Activated CD4-positive, alpha-beta T cell treated with anti-CD3 and anti-CD28 coated beads for 36 hours (primary cell): Measurements from ENCODE around the gene KY. TPM values are rescaled to one million over a fixed set of nuclear protein-coding genes. Genes with fewer than 3 reads are reported as not detected.

Experiments
- ATAC-seq: fragments of 200-7000 bp; cut with Tn5 transposase; one replicate; pipeline ENCODE4 v1.10.0; 2021; ENCODE audit warnings: mild to moderate bottlenecking, moderate library complexity
- CTCF ChIA-PET: fragments of 350-600 bp; sonication (Branson Sonifier 250); formaldehyde crosslinking; loops from one replicate; lab custom pipeline; 2021; ENCODE audit warnings: antibody characterized with exemption; lab: Charles Lee
- POLR2A ChIA-PET: fragments of 350-600 bp; sonication (Branson Sonifier 250); formaldehyde crosslinking; loops from one replicate; lab custom pipeline; 2021; ENCODE audit warnings: antibody characterized with exemption, inconsistent platforms; lab: Charles Lee
- DNase-seq: peaks from one replicate; pipeline ENCODE4 v3.0.0-alpha.2; 2020
- H3K27ac Mint-ChIP-seq: one replicate; pipeline ENCODE4 v1.8.0; 2021; ENCODE audit warnings: mixed read lengths
- H3K27me3 Mint-ChIP-seq: one replicate; pipeline ENCODE4 v1.8.0; 2021; ENCODE audit warnings: mixed read lengths
- H3K36me3 Mint-ChIP-seq: one replicate; pipeline ENCODE4 v1.8.0; 2021; ENCODE audit warnings: low read depth, mixed read lengths
- H3K4me1 Mint-ChIP-seq: one replicate; pipeline ENCODE4 v1.8.0; 2021; ENCODE audit warnings: mixed read lengths
- H3K4me3 Mint-ChIP-seq: one replicate; pipeline ENCODE4 v1.8.0; 2021; ENCODE audit warnings: mild to moderate bottlenecking, moderate library complexity, mixed read lengths
- H3K9me3 Mint-ChIP-seq: one replicate; pipeline ENCODE4 v1.8.0; 2021; ENCODE audit warnings: low read depth, mixed read lengths
- intact Hi-C, 2 experiments: fragments of 100-400 bp; cut with DNase I in 1 of 2; cut with micrococcal nuclease in 1 of 2; formaldehyde crosslinking; loops; one replicate each; pipeline versions ENCODE4 v1.14.2 to v1.15.1; 2022 to 2024; cut with DNase I, micrococcal nuclease
- total RNA-seq, 2 experiments: library from RNA; stranded (reverse); gene quantifications; one replicate each; pipeline ENCODE4 v1.2.3, GENCODE V29; 2021

The KY gene
- total RNA-seq, 2 experiments from 2014 or later = not detected

DNA sequence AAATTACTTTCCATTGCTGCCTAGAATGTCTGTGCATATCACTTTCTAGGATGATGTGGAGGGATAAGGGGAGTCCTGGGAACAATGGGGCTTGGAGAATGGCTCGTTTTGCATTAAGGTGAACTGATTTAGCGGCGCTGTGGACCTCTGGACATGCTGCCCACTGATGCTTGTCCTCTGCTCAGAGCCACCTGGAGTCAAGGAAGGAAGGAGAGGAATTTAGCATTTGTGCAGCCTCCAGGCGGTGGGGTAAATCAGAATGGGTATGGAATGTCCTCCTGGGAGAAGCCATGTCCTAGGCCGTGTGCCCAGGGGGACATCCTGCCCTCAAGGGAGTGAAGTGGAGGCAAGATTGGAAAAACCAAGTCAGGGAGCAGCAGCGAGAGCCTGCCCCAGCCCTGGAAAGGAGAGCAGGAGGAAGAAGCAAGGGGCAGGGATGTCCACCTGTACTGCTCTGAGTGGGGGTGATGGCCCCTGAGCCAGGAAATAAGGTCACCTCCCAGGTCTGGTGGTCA is 37.8 kb downstream of the KY start:
- Mint-ChIP-seq H3K4me1 (no peaks in the 10 kb centered on the region), H3K27ac (no peak overlapping the region), H3K36me3 (no peaks in the 10 kb centered on the region), H3K9me3 (no peaks in the 10 kb centered on the region), H3K4me3 (no peak overlapping the region), H3K27me3 (peaks cover 2% of the 10 kb centered on the region)
- ChIA-PET CTCF (no interaction called here), POLR2A (interaction anchor here (0.6 kb wide), 1 partner anchor 1401 kb away, joined by 3 read pairs; no protein-coding TSS in a partner anchor)
- intact Hi-C loops = no loop called here
- DNase-seq (no peak), ATAC-seq (no peak)

GRCh38 chr3:134611516-134611915 is 39.3 kb downstream of the KY start:
- intact Hi-C loops = no loop called here
- POLR2A ChIA-PET = no interaction called here
- peaks cover 2% of the 10 kb centered on the region for H3K27me3 Mint-ChIP-seq
- no peaks in the 10 kb centered on the region for H3K9me3 Mint-ChIP-seq
- ATAC-seq (no peak), DNase-seq (no peak)
- no peak overlapping the region for H3K27ac Mint-ChIP-seq
- no peaks in the 10 kb centered on the region for H3K36me3 Mint-ChIP-seq
- H3K4me1 Mint-ChIP-seq = no peaks in the 10 kb centered on the region
- no peak overlapping the region for H3K4me3 Mint-ChIP-seq
- CTCF ChIA-PET = interaction anchor here (1.0 kb wide), 1 partner anchor 11 kb away, joined by 4 read pairs; no protein-coding TSS in a partner anchor

- no peaks in the 10 kb centered on the region for H3K4me1 Mint-ChIP-seq
- ChIA-PET POLR2A (no interaction called here), CTCF (interaction anchor here (1.0 kb wide), 1 partner anchor 10 kb away, joined by 4 read pairs; no protein-coding TSS in a partner anchor)
- DNase-seq (no peak), ATAC-seq (no peak)
- H3K27me3 Mint-ChIP-seq = peaks cover 2% of the 10 kb centered on the region
- H3K4me3 Mint-ChIP-seq = no peak overlapping the region
- H3K27ac Mint-ChIP-seq = no peak overlapping the region
- H3K9me3 Mint-ChIP-seq = no peaks in the 10 kb centered on the region
- intact Hi-C loops = no loop called here
- H3K36me3 Mint-ChIP-seq = no peaks in the 10 kb centered on the region
Observed at GRCh38 chr3:134610432-134611385, 40.1 kb downstream of the KY start.

GRCh38 chr3:134609821-134610431 is 40.9 kb downstream of the KY start:
- Mint-ChIP-seq H3K27ac (no peak overlapping the region), H3K36me3 (no peaks in the 10 kb centered on the region), H3K4me3 (no peak overlapping the region), H3K9me3 (no peaks in the 10 kb centered on the region), H3K27me3 (peaks cover 2% of the 10 kb centered on the region), H3K4me1 (no peaks in the 10 kb centered on the region)
- POLR2A ChIA-PET = no interaction called here
- intact Hi-C loops = loop anchor here in 1 of 2 experiments (10.0 kb wide), 1 partner anchor 145 kb away; no protein-coding TSS in a partner anchor
- ATAC-seq (no peak), DNase-seq (no peak)
- CTCF ChIA-PET = no interaction called here

- Mint-ChIP-seq H3K9me3 (no peaks in the 10 kb centered on the region), H3K27ac (no peak overlapping the region), H3K36me3 (no peaks in the 10 kb centered on the region), H3K27me3 (peaks cover 2% of the 10 kb centered on the region), H3K4me3 (no peak overlapping the region), H3K4me1 (no peaks in the 10 kb centered on the region)
- ATAC-seq (no peak), DNase-seq (no peak)
- intact Hi-C loops = loop anchor here in 1 of 2 experiments (10.0 kb wide), 1 partner anchor 146 kb away; no protein-coding TSS in a partner anchor
- POLR2A ChIA-PET = no interaction called here
- CTCF ChIA-PET = no interaction called here
Observed at GRCh38 chr3:134608771-134609435, 41.9 kb downstream of the KY start.

DNA sequence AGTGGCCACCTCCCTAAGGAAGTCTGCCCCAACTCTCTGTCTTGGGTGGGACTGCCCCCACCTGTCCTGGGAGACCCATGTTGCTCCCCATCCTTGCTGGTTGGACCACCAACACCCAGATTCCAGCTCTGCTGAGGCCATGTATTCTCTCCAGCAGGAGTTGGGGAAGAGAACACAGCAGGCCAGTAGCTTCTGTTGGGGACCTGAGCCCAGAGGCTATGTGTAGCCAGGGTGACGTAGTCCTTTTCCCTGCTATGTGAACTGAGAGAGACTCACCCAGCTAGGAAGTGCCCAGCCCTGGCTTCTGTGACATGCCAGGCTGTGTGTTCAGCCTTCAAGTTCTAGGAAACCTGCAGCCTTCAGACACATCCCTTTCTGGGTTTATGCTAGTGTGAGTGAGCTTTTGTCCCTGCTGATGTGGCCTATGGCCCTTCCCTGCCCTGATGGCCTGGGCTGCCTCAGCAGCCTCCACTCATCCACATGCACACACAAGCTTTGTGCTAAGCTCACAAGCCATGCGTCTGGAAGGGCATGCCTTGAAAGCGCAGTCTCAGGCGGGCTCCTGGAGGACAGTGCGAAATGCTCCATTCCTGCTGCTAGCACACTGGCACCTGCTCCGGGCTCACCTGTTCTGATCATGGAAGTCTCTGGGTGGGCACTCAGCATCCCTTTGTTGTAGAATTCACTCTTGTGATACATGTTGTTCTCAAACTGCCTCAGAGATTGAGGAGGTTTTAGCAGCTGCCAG is 42.6 kb downstream of the KY start:
- Mint-ChIP-seq H3K4me3 (no peak overlapping the region), H3K4me1 (no peaks in the 10 kb centered on the region), H3K27me3 (peaks cover 2% of the 10 kb centered on the region), H3K36me3 (no peaks in the 10 kb centered on the region), H3K9me3 (no peaks in the 10 kb centered on the region), H3K27ac (no peak overlapping the region)
- ChIA-PET POLR2A (interaction anchor here (0.6 kb wide), 1 partner anchor 13 kb away, joined by 3 read pairs; no protein-coding TSS in a partner anchor), CTCF (no interaction called here)
- DNase-seq = no peak
- ATAC-seq = no peak
- intact Hi-C loops = loop anchor here in 1 of 2 experiments (10.0 kb wide), 1 partner anchor 147 kb away; no protein-coding TSS in a partner anchor

- Mint-ChIP-seq H3K27ac (no peak overlapping the region), H3K4me1 (no peaks in the 10 kb centered on the region), H3K27me3 (peaks cover 2% of the 10 kb centered on the region), H3K9me3 (no peaks in the 10 kb centered on the region), H3K36me3 (no peaks in the 10 kb centered on the region), H3K4me3 (no peak overlapping the region)
- intact Hi-C loops = loop anchor here in 1 of 2 experiments (10.0 kb wide), 1 partner anchor 147 kb away; no protein-coding TSS in a partner anchor
- DNase-seq (no peak), ATAC-seq (no peak)
- ChIA-PET POLR2A (interaction anchor here (0.6 kb wide), 1 partner anchor 14 kb away, joined by 3 read pairs; no protein-coding TSS in a partner anchor), CTCF (interaction anchor here (0.6 to 0.7 kb wide), 2 partner anchors 9 to 125 kb away, joined by 3 read pairs; no protein-coding TSS in a partner anchor)
Observed at GRCh38 chr3:134607054-134608022, 43.5 kb downstream of the KY start.

DNA sequence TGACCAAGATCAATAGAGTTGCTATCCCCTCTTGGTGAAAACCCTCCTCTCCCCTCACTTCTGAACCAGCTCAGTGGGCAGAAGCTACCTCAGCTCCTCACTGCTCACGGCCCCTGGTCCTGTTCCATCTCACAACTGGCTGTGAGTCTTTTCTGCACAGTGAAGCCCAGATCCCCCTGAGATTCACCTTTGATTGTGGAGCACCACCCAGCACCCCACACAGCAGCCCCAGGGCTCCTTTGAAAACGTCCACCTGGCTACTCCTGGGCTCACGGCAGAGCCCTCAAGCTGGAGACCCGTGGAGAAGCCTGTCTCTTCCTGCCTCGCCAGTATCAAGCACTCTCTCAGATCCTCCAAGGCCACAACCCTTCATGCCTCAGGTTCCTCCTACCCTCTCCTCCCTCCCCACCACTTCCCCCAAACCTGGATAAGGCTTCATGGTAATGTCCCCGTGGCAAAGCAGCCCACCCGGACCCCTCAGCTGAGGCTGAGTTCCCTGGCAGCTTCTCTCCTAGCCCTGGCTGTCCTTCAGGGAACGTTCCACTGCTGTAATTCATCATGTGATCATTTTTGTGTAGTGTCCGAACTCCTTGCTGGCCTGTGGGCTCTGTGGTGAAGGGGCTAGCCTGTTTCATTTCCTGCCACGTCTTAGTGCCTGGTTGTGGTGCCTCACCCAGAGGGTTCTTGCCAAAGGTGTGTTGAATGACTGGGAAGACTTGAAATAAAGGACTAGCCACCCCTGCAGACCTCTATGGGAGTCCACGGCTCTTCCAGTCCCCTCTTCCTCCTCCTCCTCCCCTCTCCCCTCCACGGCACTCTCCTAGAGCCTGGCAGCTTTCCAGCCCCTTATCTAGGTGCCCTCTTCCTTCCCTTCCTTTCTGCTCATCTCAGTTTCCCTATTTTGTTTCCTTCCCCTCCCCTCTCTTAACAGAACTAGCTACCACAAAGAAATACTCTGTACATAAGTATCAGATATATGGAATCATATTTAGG is 44.5 kb downstream of the KY start:
- ATAC-seq (no peak), DNase-seq (no peak)
- POLR2A ChIA-PET = no interaction called here
- Mint-ChIP-seq H3K27me3 (peaks cover 2% of the 10 kb centered on the region), H3K4me3 (no peak overlapping the region), H3K27ac (no peak overlapping the region), H3K9me3 (no peaks in the 10 kb centered on the region), H3K36me3 (no peaks in the 10 kb centered on the region), H3K4me1 (no peaks in the 10 kb centered on the region)
- intact Hi-C loops = loop anchor here in 1 of 2 experiments (10.0 kb wide), 1 partner anchor 148 kb away; no protein-coding TSS in a partner anchor
- CTCF ChIA-PET = interaction anchor here (0.6 to 0.7 kb wide), 2 partner anchors 8 to 124 kb away, joined by 3 read pairs; no protein-coding TSS in a partner anchor

DNA sequence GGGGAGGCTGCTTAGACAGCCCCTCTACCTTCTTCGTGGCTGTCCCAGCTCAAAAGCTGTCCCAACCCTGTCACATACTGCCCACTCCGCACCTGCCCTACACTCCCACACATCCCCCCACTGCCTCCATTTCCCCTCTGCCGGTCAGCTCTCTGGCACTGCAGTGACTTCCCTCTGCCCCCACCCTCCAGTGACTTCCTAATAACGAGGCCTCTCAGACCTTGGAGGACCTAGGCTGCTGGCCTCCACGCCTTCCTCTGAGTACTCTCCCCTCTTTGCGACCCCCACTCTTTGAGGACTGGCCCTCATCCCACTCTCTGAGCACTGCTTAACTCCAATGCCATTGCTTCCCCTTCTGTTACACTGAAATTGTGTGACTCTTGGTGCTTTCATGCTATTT is 45.3 kb downstream of the KY start:
- ATAC-seq (no peak), DNase-seq (no peak)
- CTCF ChIA-PET = no interaction called here
- peaks cover 4% of the 10 kb centered on the region for H3K4me1 Mint-ChIP-seq
- no peaks in the 10 kb centered on the region for H3K36me3 Mint-ChIP-seq
- no peak overlapping the region for H3K4me3 Mint-ChIP-seq
- H3K9me3 Mint-ChIP-seq = no peaks in the 10 kb centered on the region
- no peak overlapping the region for H3K27ac Mint-ChIP-seq
- POLR2A ChIA-PET = no interaction called here
- intact Hi-C loops = loop anchor here in 1 of 2 experiments (10.0 kb wide), 1 partner anchor 149 kb away; no protein-coding TSS in a partner anchor
- H3K27me3 Mint-ChIP-seq = peaks cover 4% of the 10 kb centered on the region
